Stimulated activated CD4-positive, alpha-beta T cell treated with anti-CD3 and anti-CD28 coated beads, Interleukin-12 subunit alpha, Interleukin-12 subunit beta, amount 100 ng/mL, for 48 hours (primary cell): ENCODE data around the gene PTCH1.
A peak's percentile ranks its signal among the peaks of the same experiment; 100 is the strongest.

Source experiments
- DNase-seq, 3 donors: peaks; one replicate each; pipeline ENCODE4 v3.0.0-alpha.2; 2020; ENCODE audit warnings: low read depth in 2 of 3, low spot score in 1 of 3

PTCH1 gene

GRCh38 chr9:95512709-95513095, 4.1 kb downstream of the PTCH1 start:
- no peak for DNase-seq

GRCh38 chr9:95511952-95512708, 4.6 kb downstream of the PTCH1 start:
- no peak for DNase-seq

GRCh38 chr9:95511616-95511931, 5.2 kb downstream of the PTCH1 start:
- no peak for DNase-seq

- peak; percentile 78 to 82 (median 78) for DNase-seq
These were observed 5.8 kb downstream of the PTCH1 start for GRCh38 chr9:95510709-95511615.

- no peak for DNase-seq
These were observed 6.7 kb downstream of the PTCH1 start for GRCh38 chr9:95509851-95510708.

GRCh38 chr9:95508968-95509850, 7.6 kb downstream of the PTCH1 start:
- DNase-seq = peak in 2 of 3 donors; percentile 34 to 49

GRCh38 chr9:95508242-95508967, 8.4 kb downstream of the PTCH1 start:
- DNase-seq = no peak

GRCh38 chr9:95507464-95508241, 9.1 kb downstream of the PTCH1 start:
- DNase-seq = peak in 1 of 3 donors; percentile 23

- no peak for DNase-seq
These were observed 9.9 kb downstream of the PTCH1 start for GRCh38 chr9:95506678-95507463.

GRCh38 chr9:95506428-95506677, 10.4 kb downstream of the PTCH1 start:
- no peak for DNase-seq

GRCh38 chr9:95505717-95506427, 10.9 kb downstream of the PTCH1 start:
- DNase-seq = peak in 1 of 3 donors; percentile 12

- DNase-seq = no peak
These were observed 11.6 kb downstream of the PTCH1 start for GRCh38 chr9:95505072-95505716.

GRCh38 chr9:95504053-95504963, 12.5 kb downstream of the PTCH1 start:
- DNase-seq = no peak

- no peak for DNase-seq
These were observed 13.4 kb downstream of the PTCH1 start for GRCh38 chr9:95503369-95503768.

- no peak for DNase-seq
These were observed 14.5 kb downstream of the PTCH1 start for GRCh38 chr9:95502248-95502647.

- no peak for DNase-seq
These were observed 16.9 kb downstream of the PTCH1 start for GRCh38 chr9:95499847-95500246.
